Psoas muscle (tissue), 8 donors: ENCODE measurements around the gene OCIAD1. TPM values are rescaled to one million over a fixed set of nuclear protein-coding genes. Genes with fewer than 3 reads are reported as not detected.

Experiments
- ATAC-seq, 4 donors: fragments of 200-7000 bp; cut with Tn5 transposase; one replicate each; pipeline ENCODE4 v1.9.1; 2020; ENCODE audit warnings: moderate library complexity in 3 of 4, mild to moderate bottlenecking in 2 of 4
- DNase-seq, 2 donors: peaks; one replicate each; pipeline ENCODE4 v3.0.0-alpha.2; 2020
- H3K27ac ChIP-seq: fragments of 200-600 bp; one replicate; pipeline ENCODE4 v1.8.0; 2022
- H3K27me3 ChIP-seq, 3 donors: fragments of 200-600 bp in 1 of 3; one replicate each; pipeline versions ENCODE4 v1.6.1 to v1.8.0; 2013 to 2022; ENCODE audit warnings: low read length in 2 of 3, mild to moderate bottlenecking in 2 of 3, moderate library complexity in 1 of 3; ENCODE audit not compliant: insufficient read depth in 3 of 3
- H3K36me3 ChIP-seq, 2 donors: fragments of 200-600 bp in 1 of 2; one replicate each; pipeline versions ENCODE4 v1.6.1 to v1.8.0; 2013 to 2022; ENCODE audit warnings: low read depth in 1 of 2, mild to moderate bottlenecking in 1 of 2, moderate library complexity in 1 of 2; ENCODE audit not compliant: insufficient read depth in 1 of 2
- H3K4me1 ChIP-seq: fragments of 200-600 bp; one replicate; pipeline ENCODE4 v1.8.0; 2022
- H3K4me3 ChIP-seq: fragments of 200-600 bp; one replicate; pipeline ENCODE4 v1.8.0; 2022; ENCODE audit warnings: mild to moderate bottlenecking
- H3K9me3 ChIP-seq: fragments of 200-600 bp; one replicate; pipeline ENCODE4 v1.8.0; 2022
- WGBS, 3 donors: extraction: QIAGEN DNeasy Blood & Tissue Kit; methylation state at CpG; one replicate each; pipeline versions ENCODE4 v1.1.6 to v1.1.7; 2013; 5-methylcytosine and 5-hydroxymethylcytosine counted together
- intact Hi-C, 2 donors: fragments of 100-400 bp; cut with DNase I; formaldehyde crosslinking; loops; one replicate each; pipeline versions ENCODE4 v1.11.0 to v1.14.2; 2022
- polyA plus RNA-seq, 3 donors: library from polyadenylated mRNA; stranded (reverse); fragments of 200-250 nt; gene quantifications; one replicate each; pipeline ENCODE4 v1.2.3, GENCODE V29; 2013
- total RNA-seq, 4 donors: library from RNA; stranded (reverse); fragmentation: NEBNext Ultra II Directional in 2 of 4; extraction: Animal tissue kit (Norgen Biotek cat#: 25700) in 2 of 4; gene quantifications; one replicate each; pipeline versions ENCODE4 v1.2.1 to v1.2.4, GENCODE V29; 2021 to 2023
- TF ChIP-seq, protein P1 (sequence below): fragments of 200-600 bp; IDR thresholded peaks from one replicate; pipeline ENCODE4 v1.8.0; 2022; ENCODE audit warnings: antibody characterized with exemption
- donor health status: healthy with polysubstance abuse.
- donor health status: DM: no; HTN: no; CAD: no; lungs with moderate emphysema.
- donor health status: Bipolar disorder and iron deficiency.
- donor health status: healthy.
- donor health status: DM: yes; HTN: yes; CAD: no.
- donor health status: DM: no; HTN: no; CAD: no.
- donor health status: DM: no; HTN: no; CAD: no.
- donor health status: DM: yes; HTN: yes; CAD: no.

OCIAD1 gene
- total and polyA plus RNA-seq, 7 donors = 106 to 160 (median 121) TPM

DNA sequence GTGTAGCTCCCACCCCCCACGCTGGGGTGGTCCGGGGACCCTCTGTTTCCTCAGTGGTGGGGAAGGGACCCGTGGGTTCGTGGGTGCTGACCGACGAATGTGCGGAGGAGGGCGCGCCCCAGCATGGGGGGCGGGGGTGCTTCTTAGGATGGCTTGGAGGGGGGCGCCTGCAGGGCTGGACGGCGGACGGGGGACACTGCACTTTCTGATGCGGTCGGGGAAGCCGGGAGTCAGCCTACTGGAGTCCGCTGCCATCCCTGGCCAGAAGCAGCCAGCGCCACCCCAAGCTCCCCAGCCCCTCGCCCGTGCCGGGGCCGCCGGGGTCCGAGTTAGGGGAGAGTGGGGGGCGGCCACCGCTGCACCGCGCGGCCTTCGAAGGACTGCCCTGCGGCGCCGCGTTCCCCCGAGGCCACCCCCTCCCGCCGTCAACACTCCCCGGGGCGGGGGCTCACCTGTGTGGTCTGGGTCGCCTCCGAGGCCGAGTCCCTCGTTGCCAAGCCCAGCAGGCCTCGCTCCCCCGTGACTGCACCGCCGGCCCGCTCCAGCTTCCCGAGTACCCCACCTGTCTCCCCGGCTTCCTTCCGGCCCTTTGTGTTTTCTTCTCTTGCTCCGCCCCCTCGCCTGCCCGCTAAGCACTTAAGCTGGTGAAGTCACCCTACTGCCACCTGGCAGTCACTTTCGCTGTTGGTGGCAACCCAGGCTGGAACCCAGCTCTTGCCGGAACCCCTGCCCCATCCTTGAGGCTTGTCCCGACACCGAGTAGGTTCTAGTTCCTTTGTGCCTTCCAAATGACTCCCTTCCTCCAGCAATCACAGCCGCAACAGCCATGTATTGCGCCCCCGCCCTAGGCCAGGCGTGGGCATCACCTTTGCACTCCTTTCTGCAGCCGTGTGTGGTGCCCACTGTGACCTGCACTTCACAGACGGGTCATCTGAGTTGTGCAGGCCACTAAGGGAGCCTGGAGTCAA, 75.6 kb downstream of the OCIAD1 start, which contains the start of gene OCIAD2:
Gene OCIAD2 (minus strand): TSS at position 569 of the 968 bp plus-strand sequence. CDS start 2,225 bp downstream, outside the sequence.
- peak within 1 kb of the TSS; percentile 65 for H3K4me3 ChIP-seq
- peak; percentile 60 to 73 (median 65) for ATAC-seq
- WGBS, 3 donors = 8 to 18% (median 9%) methylated on average over 33 to 65 of the region's 65 CpGs
- DNase-seq = peak; percentile 47 to 60
- no peak within 1 kb of the TSS for H3K27ac ChIP-seq
- H3K36me3 ChIP-seq = no peaks in the 10 kb centered on the region
- no peaks in the 10 kb centered on the region for H3K9me3 ChIP-seq
- intact Hi-C loops = no loop called here
- no peaks in the 10 kb centered on the region for H3K4me1 ChIP-seq
- peaks cover 0 to 15% (median 2%) of the 10 kb centered on the region in 3 donors for H3K27me3 ChIP-seq
- TF ChIP-seq, protein P1, sequence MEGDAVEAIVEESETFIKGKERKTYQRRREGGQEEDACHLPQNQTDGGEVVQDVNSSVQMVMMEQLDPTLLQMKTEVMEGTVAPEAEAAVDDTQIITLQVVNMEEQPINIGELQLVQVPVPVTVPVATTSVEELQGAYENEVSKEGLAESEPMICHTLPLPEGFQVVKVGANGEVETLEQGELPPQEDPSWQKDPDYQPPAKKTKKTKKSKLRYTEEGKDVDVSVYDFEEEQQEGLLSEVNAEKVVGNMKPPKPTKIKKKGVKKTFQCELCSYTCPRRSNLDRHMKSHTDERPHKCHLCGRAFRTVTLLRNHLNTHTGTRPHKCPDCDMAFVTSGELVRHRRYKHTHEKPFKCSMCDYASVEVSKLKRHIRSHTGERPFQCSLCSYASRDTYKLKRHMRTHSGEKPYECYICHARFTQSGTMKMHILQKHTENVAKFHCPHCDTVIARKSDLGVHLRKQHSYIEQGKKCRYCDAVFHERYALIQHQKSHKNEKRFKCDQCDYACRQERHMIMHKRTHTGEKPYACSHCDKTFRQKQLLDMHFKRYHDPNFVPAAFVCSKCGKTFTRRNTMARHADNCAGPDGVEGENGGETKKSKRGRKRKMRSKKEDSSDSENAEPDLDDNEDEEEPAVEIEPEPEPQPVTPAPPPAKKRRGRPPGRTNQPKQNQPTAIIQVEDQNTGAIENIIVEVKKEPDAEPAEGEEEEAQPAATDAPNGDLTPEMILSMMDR = peak; percentile 9

DNA sequence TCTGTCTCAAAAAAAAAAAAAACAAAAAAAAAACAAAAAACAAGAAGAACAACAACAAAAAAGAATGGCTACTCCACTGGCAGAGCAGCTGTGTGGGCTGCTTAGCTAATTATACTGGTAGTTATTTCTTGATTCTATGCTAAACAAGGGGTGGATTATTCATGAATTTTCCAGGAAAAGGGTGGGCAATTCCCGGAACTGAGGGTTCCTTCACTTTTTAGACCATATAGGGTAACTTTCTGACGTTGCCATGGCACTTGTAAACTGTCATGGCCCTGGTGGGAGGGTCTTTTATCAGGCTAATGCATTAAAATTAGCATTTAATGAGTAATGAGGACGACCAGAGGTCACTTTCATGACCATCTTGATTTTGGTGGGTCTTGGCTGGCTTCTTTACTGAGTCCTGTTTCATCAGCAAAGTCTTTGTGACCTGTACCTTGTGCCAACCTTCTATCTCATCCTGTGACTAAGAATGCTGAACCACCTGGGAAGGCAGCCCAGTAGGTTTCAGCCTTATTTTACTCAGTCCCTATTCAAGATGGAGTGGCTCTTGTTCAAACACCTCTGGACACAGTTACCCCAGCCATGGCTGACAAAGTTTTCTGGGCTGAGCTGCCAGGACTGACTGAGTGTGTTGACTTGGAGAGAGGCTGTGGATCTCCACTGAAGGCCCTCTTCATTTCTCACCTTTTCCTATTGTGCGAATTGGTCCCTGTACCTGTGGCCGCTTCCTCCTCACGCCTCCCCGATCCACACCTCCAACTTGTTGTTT, 77.0 kb downstream of the OCIAD1 start:
- TF ChIP-seq, protein P1 = no peak
- Histone ChIP-seq H3K9me3 (no peaks in the 10 kb centered on the region), H3K4me1 (no peaks in the 10 kb centered on the region), H3K27me3 (peaks cover 0 to 15% (median 2%) of the 10 kb centered on the region in 3 donors), H3K36me3 (no peaks in the 10 kb centered on the region), H3K4me3 (no peak overlapping the region), H3K27ac (no peak overlapping the region)
- WGBS, 3 donors = 90 to 91% (median 90%) methylated on average over 7 of the region's 7 CpGs
- intact Hi-C loops = no loop called here
- ATAC-seq = no peak
- no peak for DNase-seq

GRCh38 chr4:48908687-48909086, 77.8 kb downstream of the OCIAD1 start:
- no peaks in the 10 kb centered on the region for H3K4me1 ChIP-seq
- intact Hi-C loops = no loop called here
- H3K27me3 ChIP-seq = peaks cover 0 to 15% (median 2%) of the 10 kb centered on the region in 3 donors
- no peak for DNase-seq
- TF ChIP-seq, protein P1 = no peak
- H3K36me3 ChIP-seq = no peaks in the 10 kb centered on the region
- H3K9me3 ChIP-seq = no peaks in the 10 kb centered on the region
- no peak for ATAC-seq
- no peak overlapping the region for H3K4me3 ChIP-seq
- H3K27ac ChIP-seq = no peak overlapping the region

DNA sequence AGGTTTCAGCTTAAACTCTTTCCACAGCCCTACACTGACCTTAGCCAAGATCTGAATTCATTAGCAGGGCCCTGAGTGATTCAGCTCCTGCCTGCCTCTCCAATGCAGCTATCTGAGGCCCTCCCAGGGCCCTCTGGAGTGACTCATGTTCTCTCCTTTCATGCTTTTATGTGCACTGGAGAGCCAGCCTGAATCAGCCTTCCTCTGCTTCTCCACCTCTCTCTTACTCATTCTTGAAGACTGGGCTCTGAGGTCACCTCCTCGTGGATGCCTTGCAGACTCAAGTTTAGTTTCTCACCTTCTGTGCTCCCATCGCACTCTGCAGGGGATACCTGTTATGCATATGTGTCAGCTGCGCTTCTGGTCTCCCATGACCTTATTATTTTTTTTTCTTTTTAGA, 78.8 kb downstream of the OCIAD1 start:
- Histone ChIP-seq H3K27ac (no peak overlapping the region), H3K9me3 (no peaks in the 10 kb centered on the region), H3K36me3 (no peaks in the 10 kb centered on the region), H3K4me3 (no peak overlapping the region), H3K27me3 (peaks cover 0 to 15% (median 2%) of the 10 kb centered on the region in 3 donors), H3K4me1 (no peaks in the 10 kb centered on the region)
- no peak for DNase-seq
- peak in 1 of 4 donors; percentile 21 for ATAC-seq
- WGBS, 3 donors = 79 to 89% (median 82%) methylated on average over 3 of the region's 3 CpGs
- TF ChIP-seq, protein P1 = no peak
- intact Hi-C loops = no loop called here
